RKO (cell line): ENCODE measurements around the gene AQP5.

Source experiments
- DNase-seq: peaks from one replicate; pipeline ENCODE4 v3.0.0-alpha.2; 2016; ENCODE audit warnings: low spot score

Gene AQP5

GRCh38 chr12:49964849-49965624 is 3.4 kb downstream of the AQP5 start:
- DNase-seq: no peak

GRCh38 chr12:49965836-49966235 is 4.2 kb downstream of the AQP5 start:
- no peak for DNase-seq

GRCh38 chr12:49966511-49967041 is 4.9 kb downstream of the AQP5 start:
- DNase-seq: no peak

GRCh38 chr12:49967042-49967776 is 5.5 kb downstream of the AQP5 start:
- peak; percentile 79 for DNase-seq

GRCh38 chr12:49967777-49968250 is 6.1 kb downstream of the AQP5 start:
- no peak for DNase-seq

GRCh38 chr12:49968471-49968870 is 6.8 kb downstream of the AQP5 start:
- DNase-seq: no peak

- DNase-seq: no peak
These were observed 7.4 kb downstream of the AQP5 start for GRCh38 chr12:49969027-49969426.

GRCh38 chr12:49969651-49970429 is 8.2 kb downstream of the AQP5 start:
- DNase-seq: no peak

GRCh38 chr12:49970658-49971057 is 9.0 kb downstream of the AQP5 start:
- DNase-seq: no peak

- no peak for DNase-seq
These were observed 9.5 kb downstream of the AQP5 start for GRCh38 chr12:49971141-49971540.

GRCh38 chr12:49972129-49972528 is 10.5 kb downstream of the AQP5 start:
- DNase-seq: no peak

- no peak for DNase-seq
These were observed 11.1 kb downstream of the AQP5 start, which contains the start of gene AQP6 for GRCh38 chr12:49972641-49973360. Gene AQP6, plus strand, starts transcription at chr12:49972947. Its CDS starts 227 bp downstream, at chr12:49973174.

GRCh38 chr12:49973361-49973830 is 11.7 kb downstream of the AQP5 start:
- DNase-seq: no peak

GRCh38 chr12:49974231-49974675 is 12.6 kb downstream of the AQP5 start:
- DNase-seq: no peak

- no peak for DNase-seq
These were observed 13.1 kb downstream of the AQP5 start for GRCh38 chr12:49974677-49975317.

- DNase-seq: no peak
These were observed 13.7 kb downstream of the AQP5 start for GRCh38 chr12:49975318-49975761.

GRCh38 chr12:49976557-49976956 is 14.9 kb downstream of the AQP5 start:
- DNase-seq: no peak

- no peak for DNase-seq
These were observed 16.5 kb downstream of the AQP5 start for GRCh38 chr12:49978125-49978524.

GRCh38 chr12:49979016-49979586 is 17.4 kb downstream of the AQP5 start:
- DNase-seq: no peak

- no peak for DNase-seq
These were observed 18.1 kb downstream of the AQP5 start for GRCh38 chr12:49979791-49980190.
